Hepatocyte (in vitro differentiated cells): Measurements from ENCODE around the gene GDPD3.

Source experiments
- CTCF ChIP-seq: fragments of 200-600 bp; sonication (generic); IDR thresholded peaks from 2 replicates; pipeline ENCODE4 v1.5.1; 2016; ENCODE audit warnings: antibody characterized with exemption, mild to moderate bottlenecking; ENCODE audit not compliant: poor library complexity
- EZH2 ChIP-seq: fragments of 200-600 bp; sonication (generic); IDR thresholded peaks from 2 replicates; pipeline ENCODE4 v1.6.1; 2016; ENCODE audit warnings: antibody characterized with exemption, mild to moderate bottlenecking, borderline replicate concordance

- no peak for TF ChIP-seq CTCF
- no peak for TF ChIP-seq EZH2
Observed at GRCh38 chr16:30155188-30155587, 41.9 kb upstream of the GDPD3 start.
